Neuronal stem cell (in vitro differentiated cells): Measurements from ENCODE around the gene EDRF1.

Experiments
- DNase-seq: peaks from one replicate; pipeline ENCODE4 v3.0.0-alpha.2; 2013; ENCODE audit warnings: low spot score
- H2AFZ ChIP-seq: one replicate; pipeline ENCODE4 v1.6.1; 2013; ENCODE audit warnings: mild to moderate bottlenecking, low read length, inconsistent platforms
- H2AK5ac ChIP-seq: 2 replicates; pipeline ENCODE4 v1.6.1; 2013; ENCODE audit warnings: low read depth, mild to moderate bottlenecking, inconsistent platforms, low read length, moderate library complexity, mixed read lengths
- H2BK120ac ChIP-seq: 2 replicates; pipeline ENCODE4 v1.6.1; 2013; ENCODE audit warnings: low read depth, mild to moderate bottlenecking, inconsistent platforms, low read length, moderate library complexity, mixed read lengths
- H2BK12ac ChIP-seq: one replicate; pipeline ENCODE4 v1.6.1; 2013; ENCODE audit warnings: low read length, inconsistent platforms
- H2BK15ac ChIP-seq: 2 replicates; pipeline ENCODE4 v1.6.1; 2013; ENCODE audit warnings: mild to moderate bottlenecking, low read length, inconsistent platforms, mixed read lengths
- H2BK5ac ChIP-seq: one replicate; pipeline ENCODE4 v1.6.1; 2013; ENCODE audit warnings: inconsistent platforms, mild to moderate bottlenecking, low read length, moderate library complexity
- H3K14ac ChIP-seq: one replicate; pipeline ENCODE4 v1.6.1; 2013; ENCODE audit warnings: low read length, inconsistent platforms
- H3K18ac ChIP-seq: 2 replicates; pipeline ENCODE4 v1.6.1; 2013; ENCODE audit warnings: low read length, inconsistent platforms
- H3K23ac ChIP-seq: 2 replicates; pipeline ENCODE4 v1.6.1; 2013; ENCODE audit warnings: low read depth, mild to moderate bottlenecking, mixed read lengths, low read length, inconsistent platforms; ENCODE audit not compliant: poor library complexity
- H3K27ac ChIP-seq: replicated peaks from 3 replicates; pipeline ENCODE4 v1.5.1; 2013; ENCODE audit warnings: low read length, inconsistent platforms
- H3K27me3 ChIP-seq, 3 experiments: 2 replicates each; pipeline ENCODE4 v1.6.1; 2013; ENCODE audit warnings: low read length in 3 of 3, mild to moderate bottlenecking in 2 of 3, inconsistent platforms in 1 of 3, low read depth in 1 of 3, mixed read lengths in 1 of 3, moderate library complexity in 1 of 3; ENCODE audit not compliant: control insufficient read depth in 3 of 3, insufficient read depth in 3 of 3
- H3K36me3 ChIP-seq, 2 donors: replicated peaks in 1 of 2; 2 replicates each; pipeline ENCODE4 v1.6.1; 2013; ENCODE audit warnings: low read length in 2 of 2; ENCODE audit not compliant: control insufficient read depth in 2 of 2, insufficient read depth in 2 of 2
- H3K4ac ChIP-seq: 2 replicates; pipeline ENCODE4 v1.6.1; 2013; ENCODE audit warnings: inconsistent platforms, mild to moderate bottlenecking, low read length, moderate library complexity
- H3K4me1 ChIP-seq, 2 donors: 1 replicate in 1 of 2; 2 replicates in 1 of 2; pipeline ENCODE4 v1.6.1; 2013; ENCODE audit warnings: low read length in 2 of 2, low read depth in 1 of 2; ENCODE audit not compliant: control insufficient read depth in 2 of 2, insufficient read depth in 1 of 2
- H3K4me2 ChIP-seq: one replicate; pipeline ENCODE4 v1.6.1; 2013; ENCODE audit warnings: mild to moderate bottlenecking, low read length, inconsistent platforms; ENCODE audit not compliant: insufficient read depth, poor library complexity, severe bottlenecking
- H3K4me3 ChIP-seq, 2 donors: 2 replicates each; pipeline ENCODE4 v1.5.1; 2013; ENCODE audit warnings: low read length in 2 of 2, mild to moderate bottlenecking in 2 of 2, inconsistent platforms in 1 of 2, moderate library complexity in 1 of 2
- H3K79me1 ChIP-seq: one replicate; pipeline ENCODE4 v1.6.1; 2013; ENCODE audit warnings: low read depth, mild to moderate bottlenecking, inconsistent platforms, low read length, moderate library complexity
- H3K9ac ChIP-seq: one replicate; pipeline ENCODE4 v1.6.1; 2013; ENCODE audit warnings: mild to moderate bottlenecking, low read depth, low read length, inconsistent platforms; ENCODE audit not compliant: poor library complexity
- H3K9me3 ChIP-seq, 2 donors: replicated peaks in 1 of 2; 2 replicates each; pipeline versions ENCODE3 to v1.6.1; 2013; ENCODE audit warnings: low read length in 2 of 2, mild to moderate bottlenecking in 2 of 2, inconsistent platforms in 1 of 2, low read depth in 1 of 2, mixed read lengths in 1 of 2, moderate library complexity in 1 of 2; ENCODE audit not compliant: control insufficient read depth in 2 of 2, insufficient read depth in 1 of 2
- H4K8ac ChIP-seq: one replicate; pipeline ENCODE4 v1.6.1; 2013; ENCODE audit warnings: low read depth, mild to moderate bottlenecking, inconsistent platforms, low read length, moderate library complexity
- H4K91ac ChIP-seq: one replicate; pipeline ENCODE4 v1.6.1; 2013; ENCODE audit warnings: low read length, low read depth, mild to moderate bottlenecking, inconsistent platforms; ENCODE audit not compliant: poor library complexity
- WGBS, 2 donors: extraction: QIAGEN DNeasy Blood & Tissue Kit; methylation state at CpG; one replicate each; pipeline ENCODE4 v1.1.7; 2013; ENCODE audit warnings: missing lambda C conversion rate in 2 of 2, mixed read lengths in 1 of 2; ENCODE audit not compliant: insufficient read length in 2 of 2, insufficient replicate concordance in 1 of 2; ENCODE audit errors: extremely low coverage in 2 of 2; 5-methylcytosine and 5-hydroxymethylcytosine counted together

Gene EDRF1

DNA sequence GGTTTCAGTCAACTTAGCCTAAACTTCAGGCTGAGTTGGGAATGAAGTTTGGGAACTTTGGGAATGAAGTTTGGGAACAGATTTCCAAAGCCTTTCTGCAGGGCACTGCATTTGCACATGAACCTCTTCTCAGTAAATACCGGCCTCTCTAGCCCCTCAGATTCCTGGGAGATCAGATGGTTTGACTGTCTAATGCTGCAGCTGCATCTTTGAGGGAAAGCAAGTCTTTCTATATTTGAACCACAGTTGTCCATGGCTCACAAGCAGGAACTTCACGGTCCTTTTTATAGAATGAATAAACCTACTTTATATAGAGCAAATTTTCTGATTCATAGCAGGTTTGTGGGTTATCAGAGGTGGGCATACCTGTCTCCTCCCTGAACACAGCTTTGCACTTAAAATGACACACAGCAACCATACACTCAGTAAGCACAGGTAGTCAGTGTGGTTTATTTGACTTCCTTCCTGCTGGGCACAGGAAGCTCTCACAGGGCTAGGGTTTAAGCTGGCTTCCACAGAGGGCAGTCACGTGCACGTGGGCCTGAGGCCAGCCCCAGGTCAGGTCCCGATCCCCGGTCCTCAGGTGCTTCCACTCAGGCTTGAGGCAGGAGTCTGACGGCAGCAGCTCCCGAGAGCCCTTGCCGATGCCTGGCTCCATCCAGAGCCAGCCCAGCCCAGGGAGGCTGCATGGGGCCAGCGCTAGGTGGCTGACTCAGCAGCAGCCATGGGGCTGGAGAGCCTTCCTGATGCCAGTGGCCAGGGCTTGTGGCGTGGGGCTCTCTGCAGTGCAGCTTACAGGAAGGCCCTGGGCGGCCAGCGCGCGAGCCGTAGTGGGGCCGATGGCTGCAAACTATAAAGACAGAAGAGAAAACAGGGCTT is 68.9 kb downstream of the EDRF1 start:
- Histone ChIP-seq H3K9ac (no peak overlapping the region), H3K27ac (no peak overlapping the region), H3K79me1 (no peaks in the 10 kb centered on the region), H3K4me3 (no peak overlapping the region), H2BK15ac (no peak overlapping the region), H2AK5ac (no peak overlapping the region), H3K27me3 (no peaks in the 10 kb centered on the region), H3K23ac (no peak overlapping the region), H2BK12ac (no peak overlapping the region), H3K4me1 (no peaks in the 10 kb centered on the region), H3K4ac (no peak overlapping the region), H3K9me3 (no peaks in the 10 kb centered on the region), H3K4me2 (no peak overlapping the region), H3K18ac (no peak overlapping the region), H4K8ac (no peak overlapping the region), H2AFZ (no peak overlapping the region), H3K36me3 (peaks cover 10 to 28% of the 10 kb centered on the region in 2 donors), H2BK5ac (no peak overlapping the region), H2BK120ac (no peak overlapping the region), H3K14ac (no peak overlapping the region), H4K91ac (no peak overlapping the region)
- no CpG with 5 or more reads among the region's 17 CpGs for WGBS, 2 donors
- no peak for DNase-seq

GRCh38 chr10:125792342-125793300 is 73.1 kb downstream of the EDRF1 start:
- H3K18ac ChIP-seq: no peak overlapping the region
- no peak overlapping the region for H2AFZ ChIP-seq
- no peak overlapping the region for H3K4ac ChIP-seq
- H4K91ac ChIP-seq: no peak overlapping the region
- WGBS, 2 donors: no CpG with 5 or more reads among the region's 14 CpGs
- H2BK12ac ChIP-seq: no peak overlapping the region
- H3K4me1 ChIP-seq: no peaks in the 10 kb centered on the region
- H2BK15ac ChIP-seq: no peak overlapping the region
- H4K8ac ChIP-seq: no peak overlapping the region
- DNase-seq: no peak
- no peak overlapping the region for H3K9ac ChIP-seq
- H3K4me3 ChIP-seq: no peak overlapping the region
- H2AK5ac ChIP-seq: no peak overlapping the region
- H3K9me3 ChIP-seq: no peaks in the 10 kb centered on the region
- H2BK120ac ChIP-seq: no peak overlapping the region
- H3K79me1 ChIP-seq: no peaks in the 10 kb centered on the region
- no peak overlapping the region for H3K14ac ChIP-seq
- no peak overlapping the region for H3K23ac ChIP-seq
- H3K27me3 ChIP-seq: no peaks in the 10 kb centered on the region
- H3K4me2 ChIP-seq: no peak overlapping the region
- H3K27ac ChIP-seq: no peak overlapping the region
- no peak overlapping the region for H2BK5ac ChIP-seq
- peaks cover 18 to 60% of the 10 kb centered on the region in 2 donors for H3K36me3 ChIP-seq

DNA sequence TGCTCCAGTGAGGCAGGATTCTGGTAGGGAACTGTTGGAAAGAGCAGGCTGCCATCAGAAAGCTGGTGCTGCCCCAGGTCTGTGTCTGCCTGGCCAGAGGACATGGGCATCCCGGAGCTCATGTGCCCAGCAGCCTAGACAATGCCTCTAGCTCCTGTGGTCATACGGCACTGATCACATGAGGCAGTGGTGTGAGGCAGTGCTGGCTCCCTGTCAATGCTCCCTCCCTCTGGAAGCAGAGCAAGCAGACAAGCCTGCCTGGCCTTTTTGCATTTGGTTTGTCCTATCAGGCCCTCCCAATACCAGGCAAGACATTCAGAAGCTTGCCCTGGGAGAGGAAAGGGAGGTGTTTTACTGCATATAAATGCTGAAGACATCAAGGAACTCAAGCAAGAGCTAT is 75.6 kb downstream of the EDRF1 start:
- H2AK5ac ChIP-seq: no peak overlapping the region
- WGBS, 2 donors: no CpG with 5 or more reads among the region's 2 CpGs
- H3K4me1 ChIP-seq: no peaks in the 10 kb centered on the region
- no peaks in the 10 kb centered on the region for H3K27me3 ChIP-seq
- no peak overlapping the region for H3K4me3 ChIP-seq
- no peak overlapping the region for H2BK12ac ChIP-seq
- H2BK15ac ChIP-seq: no peak overlapping the region
- H2BK5ac ChIP-seq: no peak overlapping the region
- H3K14ac ChIP-seq: no peak overlapping the region
- peaks cover 16 to 53% of the 10 kb centered on the region in 2 donors for H3K36me3 ChIP-seq
- no peak overlapping the region for H4K91ac ChIP-seq
- peak overlapping the region; percentile 82 for H3K9ac ChIP-seq
- peak overlapping the region; percentile 17 for H3K18ac ChIP-seq
- H3K27ac ChIP-seq: no peak overlapping the region
- H3K23ac ChIP-seq: peak overlapping the region; percentile 39
- H2BK120ac ChIP-seq: no peak overlapping the region
- H3K4me2 ChIP-seq: no peak overlapping the region
- H3K9me3 ChIP-seq: no peaks in the 10 kb centered on the region
- no peak overlapping the region for H3K4ac ChIP-seq
- DNase-seq: no peak
- no peak overlapping the region for H4K8ac ChIP-seq
- H3K79me1 ChIP-seq: no peaks in the 10 kb centered on the region
- H2AFZ ChIP-seq: no peak overlapping the region
